HepG2 (cell line): ENCODE data around the gene TK1. TPM values are rescaled to one million over a fixed set of nuclear protein-coding genes. Genes with fewer than 3 reads are reported as not detected.

ENCODE experiments used
- CEBPB ChIP-seq: IDR thresholded peaks from 2 replicates; pipeline ENCODE4 v1.6.1; 2011; ENCODE audit warnings: low read depth, low read length, improper control_type of control experiment, borderline replicate concordance
- ERF ChIP-seq: IDR thresholded peaks from 2 replicates; pipeline ENCODE4 v1.6.1; 2018; ENCODE audit warnings: missing biosample characterization, missing genetic modification reagents
- HOXA7 ChIP-seq: sonication (generic); formaldehyde crosslinking; IDR thresholded peaks from 2 replicates; pipeline ENCODE4 v1.8.1; 2022; ENCODE audit warnings: mild to moderate bottlenecking, missing genetic modification reagents, moderate library complexity
- MIXL1 ChIP-seq: IDR thresholded peaks from 2 replicates; pipeline ENCODE4 v1.6.1; 2016
- NFIC ChIP-seq: IDR thresholded peaks from 2 replicates; pipeline ENCODE4 v1.6.1; 2012; ENCODE audit warnings: mild to moderate bottlenecking, low read length, inconsistent platforms
- SOX6 ChIP-seq, 2 experiments: fragments of 450-650 bp in 1 of 2; sonication (generic) in 1 of 2; formaldehyde crosslinking in 1 of 2; IDR thresholded peaks; 2 replicates each; pipeline versions ENCODE4 v1.4.0 to v1.6.1; 2017 to 2020; ENCODE audit warnings: antibody characterized with exemption in 1 of 2, mild to moderate bottlenecking in 1 of 2, missing genetic modification reagents in 1 of 2
- ZNF207 ChIP-seq: fragments of 450-650 bp; IDR thresholded peaks from 2 replicates; pipeline ENCODE4 v1.6.1; 2016; ENCODE audit warnings: antibody characterized with exemption, borderline replicate concordance
- ZNF292 ChIP-seq: sonication (generic); formaldehyde crosslinking; IDR thresholded peaks from 2 replicates; pipeline ENCODE4 v1.8.1; 2022; ENCODE audit warnings: mild to moderate bottlenecking, low read depth, missing genetic modification reagents, borderline replicate concordance
- ZNF737 ChIP-seq: sonication (generic); formaldehyde crosslinking; IDR thresholded peaks from 2 replicates; pipeline ENCODE4 v1.5.0; 2020; ENCODE audit warnings: missing genetic modification reagents, mild to moderate bottlenecking, borderline replicate concordance
- ZNF768 ChIP-seq: sonication (generic); formaldehyde crosslinking; IDR thresholded peaks from 2 replicates; pipeline ENCODE4 v1.4.0; 2020; ENCODE audit warnings: missing genetic modification reagents
- ZNF788 ChIP-seq: sonication (generic); formaldehyde crosslinking; IDR thresholded peaks from 2 replicates; pipeline ENCODE4 v1.5.0; 2020; ENCODE audit warnings: mild to moderate bottlenecking, missing genetic modification reagents, borderline replicate concordance
- polyA plus RNA-seq, 8 experiments: library from polyadenylated mRNA; depleted of rRNA in 3 of 8; stranded (reverse) in 7 of 8; unstranded in 1 of 8; fragments of >200 nt; fragmentation: Illumina TruSeq in 4 of 8; extraction: Trizol in 4 of 8; gene quantifications; 2 replicates each; pipeline versions ENCODE4 v1.2.1 to v1.2.3, GENCODE V29; 2011 to 2016; ENCODE audit warnings: low read depth in 4 of 8, missing spikeins in 1 of 8, mixed read lengths in 1 of 8; ENCODE audit not compliant: insufficient read depth in 1 of 8
- total RNA-seq, 5 experiments: library from RNA; depleted of rRNA; stranded (reverse); fragments of >200 nt; fragmentation: Illumina TruSeq; extraction: Trizol; gene quantifications; 2 replicates each; pipeline ENCODE4 v1.2.3, GENCODE V29; 2016; ENCODE audit warnings: low read depth in 1 of 5
- TF ChIP-seq, protein P1 (sequence below): sonication (generic); formaldehyde crosslinking; IDR thresholded peaks from 2 replicates; pipeline ENCODE4 v1.8.0; 2022; ENCODE audit warnings: mild to moderate bottlenecking, missing genetic modification reagents, moderate library complexity
- TF ChIP-seq, protein P2 (sequence below): sonication (generic); formaldehyde crosslinking; IDR thresholded peaks from 2 replicates; pipeline ENCODE4; 2020; ENCODE audit warnings: missing genetic modification reagents, mild to moderate bottlenecking, borderline replicate concordance
- TF ChIP-seq, protein P3 (sequence below): sonication (generic); formaldehyde crosslinking; IDR thresholded peaks from 2 replicates; pipeline ENCODE4 v1.4.0; 2020; ENCODE audit warnings: mild to moderate bottlenecking, low read depth, missing genetic modification reagents
- TF ChIP-seq, protein P4 (sequence below): sonication (generic); formaldehyde crosslinking; IDR thresholded peaks from 2 replicates; pipeline ENCODE4 v1.4.0; 2020; ENCODE audit warnings: low read depth, mild to moderate bottlenecking, missing genetic modification reagents

The TK1 gene
- total and polyA plus RNA-seq, 2 of the 13 experiments (the other 11 are each of a cell fraction or from before 2014, with no cell fraction given), result 45.0 to 96.0 TPM

DNA sequence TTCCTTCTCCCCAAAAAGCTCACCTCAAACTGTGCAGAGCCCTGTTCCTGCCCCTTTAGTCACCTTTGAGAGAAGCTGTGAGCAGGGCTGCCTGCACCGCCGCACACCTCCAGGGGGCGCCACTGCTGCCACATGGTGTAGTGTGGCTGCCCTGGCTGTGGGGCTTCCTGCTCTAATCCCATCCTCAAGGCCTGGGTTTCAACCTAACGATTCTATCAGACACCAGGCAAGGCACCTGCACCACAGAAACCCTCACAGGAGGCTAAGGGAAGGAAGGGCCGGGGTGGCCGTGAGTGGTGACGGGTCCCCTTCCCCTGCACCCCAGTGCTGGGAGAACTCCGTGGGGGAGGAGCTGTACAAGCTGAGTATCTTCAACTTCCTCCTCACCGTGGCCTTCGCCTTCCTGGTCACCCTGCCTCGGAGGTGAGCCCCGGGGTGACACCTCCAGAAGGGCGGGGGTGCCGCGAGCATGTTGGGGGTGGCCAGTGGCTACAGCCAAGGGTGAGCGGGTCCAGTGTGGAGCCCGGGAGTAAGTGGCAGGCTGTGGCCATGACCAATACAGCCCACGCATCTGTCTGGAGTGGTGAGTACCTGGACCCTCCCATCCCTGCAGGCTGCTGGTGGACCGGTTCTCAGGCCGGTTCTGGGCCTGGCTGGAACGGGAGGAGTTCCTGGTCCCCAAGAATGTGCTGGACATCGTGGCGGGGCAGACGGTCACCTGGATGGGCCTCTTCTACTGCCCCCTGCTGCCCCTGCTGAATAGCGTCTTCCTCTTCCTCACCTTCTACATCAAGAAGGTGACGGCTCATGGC, 49.3 kb downstream of the TK1 start (continued):
- TF ChIP-seq, protein P1, sequence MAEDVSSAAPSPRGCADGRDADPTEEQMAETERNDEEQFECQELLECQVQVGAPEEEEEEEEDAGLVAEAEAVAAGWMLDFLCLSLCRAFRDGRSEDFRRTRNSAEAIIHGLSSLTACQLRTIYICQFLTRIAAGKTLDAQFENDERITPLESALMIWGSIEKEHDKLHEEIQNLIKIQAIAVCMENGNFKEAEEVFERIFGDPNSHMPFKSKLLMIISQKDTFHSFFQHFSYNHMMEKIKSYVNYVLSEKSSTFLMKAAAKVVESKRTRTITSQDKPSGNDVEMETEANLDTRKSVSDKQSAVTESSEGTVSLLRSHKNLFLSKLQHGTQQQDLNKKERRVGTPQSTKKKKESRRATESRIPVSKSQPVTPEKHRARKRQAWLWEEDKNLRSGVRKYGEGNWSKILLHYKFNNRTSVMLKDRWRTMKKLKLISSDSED (CRISPR knock-in tag), result no peak
- TF ChIP-seq, protein P2, sequence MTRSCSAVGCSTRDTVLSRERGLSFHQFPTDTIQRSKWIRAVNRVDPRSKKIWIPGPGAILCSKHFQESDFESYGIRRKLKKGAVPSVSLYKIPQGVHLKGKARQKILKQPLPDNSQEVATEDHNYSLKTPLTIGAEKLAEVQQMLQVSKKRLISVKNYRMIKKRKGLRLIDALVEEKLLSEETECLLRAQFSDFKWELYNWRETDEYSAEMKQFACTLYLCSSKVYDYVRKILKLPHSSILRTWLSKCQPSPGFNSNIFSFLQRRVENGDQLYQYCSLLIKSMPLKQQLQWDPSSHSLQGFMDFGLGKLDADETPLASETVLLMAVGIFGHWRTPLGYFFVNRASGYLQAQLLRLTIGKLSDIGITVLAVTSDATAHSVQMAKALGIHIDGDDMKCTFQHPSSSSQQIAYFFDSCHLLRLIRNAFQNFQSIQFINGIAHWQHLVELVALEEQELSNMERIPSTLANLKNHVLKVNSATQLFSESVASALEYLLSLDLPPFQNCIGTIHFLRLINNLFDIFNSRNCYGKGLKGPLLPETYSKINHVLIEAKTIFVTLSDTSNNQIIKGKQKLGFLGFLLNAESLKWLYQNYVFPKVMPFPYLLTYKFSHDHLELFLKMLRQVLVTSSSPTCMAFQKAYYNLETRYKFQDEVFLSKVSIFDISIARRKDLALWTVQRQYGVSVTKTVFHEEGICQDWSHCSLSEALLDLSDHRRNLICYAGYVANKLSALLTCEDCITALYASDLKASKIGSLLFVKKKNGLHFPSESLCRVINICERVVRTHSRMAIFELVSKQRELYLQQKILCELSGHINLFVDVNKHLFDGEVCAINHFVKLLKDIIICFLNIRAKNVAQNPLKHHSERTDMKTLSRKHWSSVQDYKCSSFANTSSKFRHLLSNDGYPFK (CRISPR knock-in tag), result peak; percentile 34
- TF ChIP-seq HOXA7 (no peak), ERF (CRISPR knock-in tag) (0 out of 2 replicates have a peak, but pooled peaks have one; percentile 18), NFIC (no peak), MIXL1 (CRISPR knock-in tag) (no peak), ZNF737 (CRISPR knock-in tag) (0 out of 2 replicates have a peak, but pooled peaks have one; percentile 22), ZNF768 (CRISPR knock-in tag) (no peak; the same call in 1 of the 2 replicates), ZNF207 (no peak), ZNF788 (CRISPR knock-in tag) (peak; percentile 55; the same call in 1 of the 2 replicates), ZNF292 (CRISPR knock-in tag) (no peak), SOX6 (IDR thresholded peaks at IDR 0.05) (no peak), SOX6 (CRISPR knock-in tag; IDR thresholded peaks at IDR 0.05) (peak; percentile 70), CEBPB (no peak)
- TF ChIP-seq, protein P3, sequence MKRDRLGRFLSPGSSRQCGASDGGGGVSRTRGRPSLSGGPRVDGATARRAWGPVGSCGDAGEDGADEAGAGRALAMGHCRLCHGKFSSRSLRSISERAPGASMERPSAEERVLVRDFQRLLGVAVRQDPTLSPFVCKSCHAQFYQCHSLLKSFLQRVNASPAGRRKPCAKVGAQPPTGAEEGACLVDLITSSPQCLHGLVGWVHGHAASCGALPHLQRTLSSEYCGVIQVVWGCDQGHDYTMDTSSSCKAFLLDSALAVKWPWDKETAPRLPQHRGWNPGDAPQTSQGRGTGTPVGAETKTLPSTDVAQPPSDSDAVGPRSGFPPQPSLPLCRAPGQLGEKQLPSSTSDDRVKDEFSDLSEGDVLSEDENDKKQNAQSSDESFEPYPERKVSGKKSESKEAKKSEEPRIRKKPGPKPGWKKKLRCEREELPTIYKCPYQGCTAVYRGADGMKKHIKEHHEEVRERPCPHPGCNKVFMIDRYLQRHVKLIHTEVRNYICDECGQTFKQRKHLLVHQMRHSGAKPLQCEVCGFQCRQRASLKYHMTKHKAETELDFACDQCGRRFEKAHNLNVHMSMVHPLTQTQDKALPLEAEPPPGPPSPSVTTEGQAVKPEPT (CRISPR knock-in tag), result 0 out of 2 replicates have a peak, but pooled peaks have one; percentile 35
- TF ChIP-seq, protein P4, sequence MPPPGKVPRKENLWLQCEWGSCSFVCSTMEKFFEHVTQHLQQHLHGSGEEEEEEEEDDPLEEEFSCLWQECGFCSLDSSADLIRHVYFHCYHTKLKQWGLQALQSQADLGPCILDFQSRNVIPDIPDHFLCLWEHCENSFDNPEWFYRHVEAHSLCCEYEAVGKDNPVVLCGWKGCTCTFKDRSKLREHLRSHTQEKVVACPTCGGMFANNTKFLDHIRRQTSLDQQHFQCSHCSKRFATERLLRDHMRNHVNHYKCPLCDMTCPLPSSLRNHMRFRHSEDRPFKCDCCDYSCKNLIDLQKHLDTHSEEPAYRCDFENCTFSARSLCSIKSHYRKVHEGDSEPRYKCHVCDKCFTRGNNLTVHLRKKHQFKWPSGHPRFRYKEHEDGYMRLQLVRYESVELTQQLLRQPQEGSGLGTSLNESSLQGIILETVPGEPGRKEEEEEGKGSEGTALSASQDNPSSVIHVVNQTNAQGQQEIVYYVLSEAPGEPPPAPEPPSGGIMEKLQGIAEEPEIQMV (CRISPR knock-in tag), result no peak; the same call in 1 of the 2 replicates
